ENCODE data around the gene ABCC10.
A peak's percentile ranks its signal among the peaks of the same experiment; 100 is the strongest.

The ABCC10 gene

DNA sequence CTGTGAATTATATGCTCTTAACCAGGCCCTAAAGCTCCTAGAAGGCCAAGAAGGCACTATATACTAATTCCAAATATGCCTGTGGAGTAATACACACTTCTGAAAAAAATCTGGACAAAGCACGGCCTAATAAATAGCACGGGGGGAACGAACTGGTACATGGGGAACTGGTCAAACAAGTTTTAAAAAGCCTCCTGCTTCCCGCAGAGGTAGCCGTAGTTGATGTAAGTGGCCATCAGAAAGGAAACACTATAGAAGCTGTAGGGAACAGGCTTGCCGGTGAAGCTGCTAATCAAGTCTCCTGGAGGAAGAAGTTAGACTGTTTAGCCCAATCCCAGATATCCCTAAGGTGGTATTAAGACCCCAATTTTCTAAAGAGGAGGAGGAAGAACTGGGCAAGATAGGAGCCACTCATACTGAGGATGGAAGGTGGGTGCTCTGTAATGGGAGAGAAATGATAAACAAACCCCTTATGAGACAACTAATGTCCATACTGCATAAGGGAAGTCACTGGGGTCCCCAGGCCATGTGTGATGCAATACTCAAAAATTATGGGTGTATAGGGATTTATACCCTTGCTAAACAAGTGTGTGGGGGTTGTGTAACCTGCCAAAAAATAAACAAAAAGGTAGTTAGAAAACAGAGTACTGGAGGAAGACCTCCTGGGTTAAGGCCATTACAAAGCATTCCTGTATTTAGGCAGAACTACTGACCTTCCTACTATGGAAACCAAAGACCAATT lies 30.8 kb upstream of the ABCC10 start:
- POLR2A ChIA-PET (ENCODE audit: low non-redundant PET): no interaction called here
- CTCF ChIA-PET: interaction anchor here (0.6 to 0.7 kb wide), 2 partner anchors 25 to 159 kb away, joined by 3 read pairs; no protein-coding TSS in a partner anchor
- DNase-seq (ENCODE audit: low spot score): peak; percentile 22
- TF ChIP-seq, protein P1, sequence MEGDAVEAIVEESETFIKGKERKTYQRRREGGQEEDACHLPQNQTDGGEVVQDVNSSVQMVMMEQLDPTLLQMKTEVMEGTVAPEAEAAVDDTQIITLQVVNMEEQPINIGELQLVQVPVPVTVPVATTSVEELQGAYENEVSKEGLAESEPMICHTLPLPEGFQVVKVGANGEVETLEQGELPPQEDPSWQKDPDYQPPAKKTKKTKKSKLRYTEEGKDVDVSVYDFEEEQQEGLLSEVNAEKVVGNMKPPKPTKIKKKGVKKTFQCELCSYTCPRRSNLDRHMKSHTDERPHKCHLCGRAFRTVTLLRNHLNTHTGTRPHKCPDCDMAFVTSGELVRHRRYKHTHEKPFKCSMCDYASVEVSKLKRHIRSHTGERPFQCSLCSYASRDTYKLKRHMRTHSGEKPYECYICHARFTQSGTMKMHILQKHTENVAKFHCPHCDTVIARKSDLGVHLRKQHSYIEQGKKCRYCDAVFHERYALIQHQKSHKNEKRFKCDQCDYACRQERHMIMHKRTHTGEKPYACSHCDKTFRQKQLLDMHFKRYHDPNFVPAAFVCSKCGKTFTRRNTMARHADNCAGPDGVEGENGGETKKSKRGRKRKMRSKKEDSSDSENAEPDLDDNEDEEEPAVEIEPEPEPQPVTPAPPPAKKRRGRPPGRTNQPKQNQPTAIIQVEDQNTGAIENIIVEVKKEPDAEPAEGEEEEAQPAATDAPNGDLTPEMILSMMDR (conservative IDR thresholded peaks at IDR 0.05; ENCODE audit: low read depth): no peak
- H3K27ac ChIP-seq: no peak overlapping the region

DNA sequence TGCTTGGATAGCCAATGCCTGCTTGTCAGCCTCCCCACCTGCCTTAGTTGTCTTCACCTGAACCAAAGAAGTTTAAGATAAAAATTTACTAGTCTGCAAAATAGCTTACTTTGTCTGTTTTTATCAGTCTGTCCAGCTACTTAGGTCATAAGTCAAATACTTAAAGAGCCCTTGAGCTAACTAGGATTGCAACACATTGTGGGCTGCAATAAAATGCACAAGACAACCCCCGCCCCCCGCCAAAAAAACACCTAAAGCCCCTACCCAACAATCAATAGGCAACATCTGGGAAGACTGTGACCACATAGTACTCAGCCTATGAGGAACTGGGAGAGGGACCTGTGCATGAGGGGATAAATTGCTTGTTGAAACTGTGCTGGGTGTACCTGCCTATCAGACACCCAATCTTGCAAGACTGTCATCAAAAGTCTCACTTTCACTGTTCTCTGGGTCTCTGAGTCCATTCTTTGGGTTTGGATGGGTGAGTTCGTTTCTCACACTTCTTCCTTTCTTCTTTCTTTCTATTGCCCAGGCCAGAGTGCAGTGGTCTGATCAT lies 27.3 kb upstream of the ABCC10 start:
- no peak for DNase-seq (ENCODE audit: low spot score)
- no peak overlapping the region for H3K27ac ChIP-seq
- ChIA-PET CTCF (interaction anchor here (0.6 kb wide), 1 partner anchor 88 kb away, joined by 4 read pairs; no protein-coding TSS in a partner anchor), POLR2A (ENCODE audit: low non-redundant PET) (no interaction called here)
- TF ChIP-seq, protein P1 (conservative IDR thresholded peaks at IDR 0.05; ENCODE audit: low read depth): no peak

DNA sequence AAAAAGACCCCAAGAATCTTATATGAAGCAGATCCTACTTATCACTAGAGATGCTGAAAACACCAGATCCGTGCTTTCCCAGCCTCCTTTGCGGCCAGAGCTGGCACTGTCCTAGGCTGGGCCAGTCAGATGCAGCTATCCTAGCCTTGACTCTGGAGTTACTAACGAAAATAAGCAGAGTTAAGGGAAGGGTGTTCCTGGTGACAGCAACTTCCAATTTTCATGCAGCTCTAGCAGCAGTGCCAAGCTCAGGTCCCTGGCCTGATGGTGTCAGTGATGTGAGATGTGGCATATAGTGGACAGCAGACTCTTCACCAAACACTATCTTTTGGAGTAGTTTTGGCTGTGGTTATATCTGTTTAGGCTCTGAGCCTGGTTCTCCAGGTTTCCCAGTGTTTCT lies 25.6 kb upstream of the ABCC10 start:
- DNase-seq (ENCODE audit: low spot score): no peak
- no peak overlapping the region for H3K27ac ChIP-seq
- TF ChIP-seq, protein P1 (conservative IDR thresholded peaks at IDR 0.05; ENCODE audit: low read depth): no peak
- CTCF ChIA-PET: interaction anchor here (0.6 to 1.7 kb wide), 2 partner anchors 95 to 186 kb away, joined by 3 to 4 read pairs; no protein-coding TSS in a partner anchor
- POLR2A ChIA-PET (ENCODE audit: low non-redundant PET): no interaction called here

DNA sequence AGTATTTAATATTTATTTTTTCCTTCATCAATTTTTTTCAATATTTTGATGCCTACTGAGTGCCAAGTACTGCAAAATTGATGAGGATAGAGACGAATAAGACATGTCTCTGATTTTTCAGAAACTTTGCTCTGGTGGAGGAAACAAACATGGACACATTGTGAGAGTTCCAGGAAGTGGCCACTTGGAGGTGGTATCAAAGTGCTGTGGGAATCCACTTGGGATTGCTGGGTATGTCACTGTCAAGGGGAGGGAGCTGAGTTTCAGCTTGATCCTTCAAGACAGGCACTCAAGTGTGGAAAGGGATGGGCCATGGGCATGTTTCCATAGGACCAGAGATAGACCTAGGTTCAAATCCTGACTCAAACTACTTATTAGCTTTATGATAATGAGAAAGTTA lies 24.5 kb upstream of the ABCC10 start:
- no peak overlapping the region for H3K27ac ChIP-seq
- ChIA-PET POLR2A (ENCODE audit: low non-redundant PET) (no interaction called here), CTCF (interaction anchor here (1.7 kb wide), 1 partner anchor 94 kb away, joined by 4 read pairs; no protein-coding TSS in a partner anchor)
- TF ChIP-seq, protein P1 (conservative IDR thresholded peaks at IDR 0.05; ENCODE audit: low read depth): no peak
- DNase-seq (ENCODE audit: low spot score): no peak

DNA sequence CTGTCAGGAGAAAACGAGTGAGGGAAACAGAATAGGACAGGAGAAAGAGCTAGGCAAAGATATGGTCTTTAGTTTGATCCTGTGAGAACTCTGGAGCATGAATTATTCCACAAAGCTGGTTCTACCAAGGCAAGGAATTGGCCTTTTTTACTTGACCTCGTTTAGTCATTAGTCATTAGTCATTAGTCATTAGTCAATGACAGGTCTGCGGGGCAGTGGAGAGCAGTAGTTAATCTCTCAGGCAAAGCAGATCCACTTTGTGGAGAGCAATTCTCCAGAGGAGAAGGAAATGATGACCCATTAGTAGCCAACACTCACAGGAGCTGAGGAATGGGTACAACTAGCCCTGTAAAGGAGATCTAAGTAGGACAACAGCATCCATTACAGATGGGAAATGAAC lies 22.0 kb upstream of the ABCC10 start:
- ChIA-PET POLR2A (ENCODE audit: low non-redundant PET) (no interaction called here), CTCF (interaction anchor here (0.7 kb wide), 1 partner anchor 48 kb away, joined by 3 read pairs; no protein-coding TSS in a partner anchor)
- H3K27ac ChIP-seq: no peak overlapping the region
- TF ChIP-seq, protein P1 (conservative IDR thresholded peaks at IDR 0.05; ENCODE audit: low read depth): no peak
- DNase-seq (ENCODE audit: low spot score): peak; percentile 64

DNA sequence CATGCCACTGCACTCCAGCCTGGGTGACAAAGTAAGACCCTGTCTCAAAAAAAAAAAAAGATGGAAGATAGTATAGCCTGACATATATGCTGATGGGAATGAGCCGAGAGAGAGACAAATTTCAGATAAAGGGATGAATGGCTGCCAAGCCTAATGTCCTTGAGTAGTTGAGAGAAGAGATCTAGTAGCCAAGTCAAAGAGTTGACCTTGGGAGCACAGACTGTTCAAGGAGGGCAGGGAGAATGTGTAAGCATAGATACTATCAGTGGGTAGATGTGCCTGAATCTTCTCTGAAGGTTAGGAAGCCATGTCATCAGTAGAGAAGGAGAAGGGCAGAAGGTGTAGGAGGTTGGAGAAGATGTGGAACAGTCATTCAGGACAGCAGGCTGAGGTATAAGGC lies 20.0 kb upstream of the ABCC10 start:
- TF ChIP-seq, protein P1 (conservative IDR thresholded peaks at IDR 0.05; ENCODE audit: low read depth): no peak
- POLR2A ChIA-PET (ENCODE audit: low non-redundant PET): no interaction called here
- CTCF ChIA-PET: interaction anchor here (0.7 kb wide), 1 partner anchor 97 kb away, joined by 4 read pairs; no protein-coding TSS in a partner anchor
- no peak overlapping the region for H3K27ac ChIP-seq
- no peak for DNase-seq (ENCODE audit: low spot score)
